GM15510 (cell line): ENCODE measurements around the gene GZMM.

Source experiments
- POLR2A ChIP-seq: IDR thresholded peaks from 3 replicates; pipeline ENCODE4 v1.6.1; 2011; ENCODE audit warnings: borderline replicate concordance; ENCODE audit not compliant: insufficient read length; ENCODE audit errors: extremely low read depth

GZMM gene

DNA sequence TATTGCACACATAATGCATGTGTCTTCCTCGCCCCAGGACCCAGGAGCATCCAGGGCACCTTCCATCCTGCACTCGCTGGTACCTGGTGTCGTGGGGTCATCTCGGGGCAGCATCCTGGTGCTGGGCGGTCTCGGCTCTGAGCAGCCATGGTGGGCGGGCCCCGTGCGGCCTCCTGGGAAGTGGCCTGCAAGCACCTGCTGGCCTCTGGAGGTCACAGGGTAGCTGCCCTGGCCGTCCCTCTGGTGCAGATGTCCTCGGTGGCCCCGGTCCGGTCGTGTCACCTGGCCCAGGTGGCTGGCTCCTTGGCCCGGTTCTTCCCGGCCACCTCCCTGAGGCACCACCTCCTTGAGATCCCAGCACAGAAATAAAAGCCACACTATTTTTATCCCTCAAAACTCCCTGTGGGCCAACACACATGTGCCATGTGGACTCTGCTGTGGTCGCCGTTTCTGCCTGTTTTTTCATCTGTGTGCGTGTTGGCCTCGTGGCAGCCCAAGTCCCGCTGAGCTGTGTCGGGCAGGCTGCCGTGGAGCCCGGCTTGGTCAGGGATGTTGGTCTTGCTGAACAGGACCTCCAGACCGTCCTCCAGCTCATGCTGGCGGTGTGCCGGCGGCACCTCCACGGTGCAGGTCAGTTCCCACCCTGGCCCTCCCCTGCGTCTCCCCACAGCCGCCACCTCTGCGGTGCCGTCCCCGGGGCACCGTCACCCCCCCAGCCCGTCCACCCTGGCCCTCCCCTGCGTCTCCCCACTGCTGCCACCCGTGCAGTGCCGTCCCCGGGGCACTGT lies 5.0 kb upstream of the GZMM start:
- TF ChIP-seq POLR2A, result no peak

DNA sequence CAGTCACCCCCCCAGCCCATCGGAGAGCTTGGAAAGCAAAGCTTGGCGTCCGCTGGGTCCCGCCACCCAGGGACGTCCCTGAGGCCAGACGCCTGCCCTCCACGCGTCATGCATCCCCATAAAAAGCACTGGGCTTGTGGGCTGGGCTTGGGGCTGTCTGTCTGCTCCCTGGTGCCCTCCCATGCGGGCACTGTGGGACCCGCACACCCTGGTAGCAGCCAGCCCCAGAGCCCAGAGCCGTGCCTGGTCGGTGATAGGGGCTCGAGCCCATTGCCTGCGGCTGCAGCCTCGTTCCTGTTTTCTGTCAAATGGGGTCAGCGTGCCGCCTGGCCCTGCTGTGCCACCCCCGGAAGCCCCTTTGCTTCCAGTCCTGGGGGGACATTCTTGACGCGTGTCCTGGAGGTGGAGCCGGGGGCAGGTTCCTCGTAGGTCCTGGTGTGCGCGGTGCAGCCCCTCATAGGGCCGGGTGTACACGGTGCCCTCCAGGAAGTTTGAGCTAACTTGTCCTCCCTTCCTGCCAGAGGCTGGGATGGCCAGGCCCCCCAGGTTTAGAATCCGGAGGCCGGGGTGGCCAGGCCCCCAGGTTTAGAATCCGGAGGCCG lies 4.3 kb upstream of the GZMM start:
- TF ChIP-seq POLR2A, result no peak

DNA sequence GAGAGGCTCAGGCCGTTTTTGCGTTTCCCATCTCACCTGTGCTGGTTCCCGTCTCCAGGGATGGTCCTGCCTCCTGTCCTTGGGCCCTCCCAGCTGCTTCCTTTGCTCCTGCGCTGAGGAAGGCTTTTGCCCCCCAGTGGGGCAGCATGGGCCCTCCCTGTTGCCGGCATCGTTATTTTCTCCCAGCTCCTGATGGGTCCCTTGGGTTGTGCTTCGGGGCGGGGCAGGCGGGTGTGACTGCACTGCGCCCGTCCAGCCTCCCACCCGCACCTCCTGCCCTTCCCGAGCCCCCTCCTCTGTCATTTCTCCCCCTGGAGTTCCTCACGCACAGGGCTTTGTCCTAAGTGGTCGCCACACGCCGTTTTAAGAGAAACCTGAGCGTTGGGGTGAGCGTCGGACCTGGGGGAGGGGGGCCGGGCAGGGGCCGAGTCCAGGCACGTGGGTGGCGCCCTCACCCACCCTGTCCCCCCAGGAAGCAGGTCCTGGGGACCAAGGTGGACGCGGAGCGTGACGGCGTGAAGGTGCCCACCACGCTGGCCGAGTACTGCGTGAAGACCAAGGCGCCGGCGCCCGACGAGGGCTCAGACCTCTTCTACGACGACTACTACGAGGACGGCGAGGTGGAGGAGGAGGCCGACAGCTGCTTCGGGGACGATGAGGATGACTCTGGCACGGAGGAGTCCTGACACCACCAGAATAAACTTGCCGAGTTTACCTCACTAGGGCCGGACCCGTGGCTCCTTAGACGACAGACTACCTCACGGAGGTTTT lies 2.8 kb upstream of the GZMM start:
- no peak for TF ChIP-seq POLR2A

DNA sequence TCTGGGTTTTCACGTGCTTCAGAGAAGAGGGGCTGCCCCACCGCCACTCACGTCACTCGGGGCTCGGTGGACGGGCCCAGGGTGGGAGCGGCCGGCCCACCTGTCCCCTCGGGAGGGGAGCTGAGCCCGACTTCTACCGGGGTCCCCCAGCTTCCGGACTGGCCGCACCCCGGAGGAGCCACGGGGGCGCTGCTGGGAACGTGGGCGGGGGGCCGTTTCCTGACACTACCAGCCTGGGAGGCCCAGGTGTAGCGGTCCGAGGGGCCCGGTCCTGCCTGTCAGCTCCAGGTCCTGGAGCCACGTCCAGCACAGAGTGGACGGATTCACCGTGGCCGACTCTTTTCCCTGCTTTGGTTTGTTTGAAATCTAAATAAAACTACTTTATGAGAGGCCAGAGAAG lies 2.2 kb upstream of the GZMM start:
- no peak for TF ChIP-seq POLR2A

DNA sequence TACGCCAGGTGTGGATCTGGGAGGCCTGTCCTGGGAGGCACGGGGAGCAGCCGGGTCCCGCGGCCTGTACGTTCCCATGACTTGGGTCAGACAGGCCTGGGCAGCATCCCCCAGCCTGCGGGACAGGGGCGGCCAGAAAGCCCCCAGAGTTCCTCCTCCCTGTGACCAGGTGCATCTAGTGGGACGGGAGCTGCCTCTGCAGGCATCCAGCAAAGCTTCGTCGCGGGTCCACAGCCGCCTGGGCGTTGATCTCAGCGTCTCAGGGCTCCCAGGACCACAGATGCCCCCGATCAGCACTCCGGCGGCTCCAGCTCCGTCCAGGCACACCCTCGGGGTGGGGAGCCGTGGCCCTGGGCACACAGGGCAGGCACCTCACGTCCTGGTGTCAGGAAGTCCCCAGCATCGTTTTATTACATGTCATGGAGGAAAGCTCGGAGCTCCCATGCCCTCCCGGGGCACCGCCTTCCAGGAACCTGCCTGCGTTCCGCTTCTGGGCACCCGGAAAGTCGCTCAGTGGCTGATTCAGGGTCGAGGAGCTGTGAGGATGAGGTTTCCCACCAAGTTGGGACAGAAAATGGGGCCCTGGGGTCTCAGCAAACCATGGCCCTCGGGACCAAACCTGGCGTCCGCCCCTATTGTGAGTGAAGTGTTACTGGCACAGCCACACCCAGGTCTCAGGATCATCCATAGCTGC lies 1.5 kb upstream of the GZMM start:
- no peak for TF ChIP-seq POLR2A

DNA sequence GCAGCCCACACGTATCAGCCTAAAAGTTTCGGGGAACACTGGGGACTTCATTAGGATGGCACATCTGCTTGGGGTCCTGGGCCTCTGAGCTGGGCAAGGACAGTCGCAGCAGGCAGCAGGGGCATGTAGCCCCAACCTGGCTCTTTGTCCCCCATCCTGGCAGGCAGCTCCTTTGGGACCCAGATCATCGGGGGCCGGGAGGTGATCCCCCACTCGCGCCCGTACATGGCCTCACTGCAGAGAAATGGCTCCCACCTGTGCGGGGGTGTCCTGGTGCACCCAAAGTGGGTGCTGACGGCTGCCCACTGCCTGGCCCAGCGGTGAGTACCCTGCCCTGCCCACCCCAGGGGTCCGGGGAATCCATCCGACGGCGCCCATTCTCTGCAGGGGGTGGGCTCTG lies 3.3 kb downstream of the GZMM start:
- TF ChIP-seq POLR2A, result no peak

DNA sequence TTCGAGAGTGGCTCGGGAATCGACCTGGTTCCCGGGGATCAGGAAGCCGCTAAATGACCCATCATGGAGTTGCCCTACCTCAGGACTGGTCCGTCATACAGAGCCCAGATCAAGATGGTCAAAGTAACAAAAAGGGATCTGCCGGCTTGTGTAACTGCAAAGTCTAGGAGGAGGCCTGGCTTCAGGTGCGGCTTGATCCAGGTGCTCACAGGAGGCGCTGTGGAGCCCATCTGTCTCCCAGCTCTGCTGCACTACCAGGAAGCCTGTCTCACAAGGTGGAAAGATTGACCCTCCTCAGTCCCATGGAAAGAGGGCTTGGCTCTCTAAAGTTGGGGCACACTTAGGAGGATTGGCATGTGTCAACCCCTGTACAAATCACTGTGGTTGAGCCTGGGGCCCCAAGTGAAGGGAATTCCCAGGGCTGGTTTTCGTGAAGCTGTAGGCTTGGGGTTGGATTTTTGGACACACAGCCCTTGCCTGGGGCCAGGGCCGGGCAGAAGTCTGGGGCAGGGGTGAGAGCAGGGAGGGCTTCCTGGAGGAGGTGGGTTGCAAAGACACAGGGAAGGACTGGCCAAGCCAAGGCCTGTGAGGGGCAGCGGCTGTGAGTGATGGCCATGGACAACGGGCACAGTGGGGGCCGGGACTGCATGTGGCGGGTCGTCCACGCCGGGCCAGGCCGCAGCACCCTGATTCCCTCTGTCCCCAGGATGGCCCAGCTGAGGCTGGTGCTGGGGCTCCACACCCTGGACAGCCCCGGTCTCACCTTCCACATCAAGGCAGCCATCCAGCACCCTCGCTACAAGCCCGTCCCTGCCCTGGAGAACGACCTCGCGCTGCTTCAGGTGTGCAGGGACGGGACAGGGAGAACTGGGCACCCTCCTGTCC lies 4.2 kb downstream of the GZMM start:
- TF ChIP-seq POLR2A, result no peak

DNA sequence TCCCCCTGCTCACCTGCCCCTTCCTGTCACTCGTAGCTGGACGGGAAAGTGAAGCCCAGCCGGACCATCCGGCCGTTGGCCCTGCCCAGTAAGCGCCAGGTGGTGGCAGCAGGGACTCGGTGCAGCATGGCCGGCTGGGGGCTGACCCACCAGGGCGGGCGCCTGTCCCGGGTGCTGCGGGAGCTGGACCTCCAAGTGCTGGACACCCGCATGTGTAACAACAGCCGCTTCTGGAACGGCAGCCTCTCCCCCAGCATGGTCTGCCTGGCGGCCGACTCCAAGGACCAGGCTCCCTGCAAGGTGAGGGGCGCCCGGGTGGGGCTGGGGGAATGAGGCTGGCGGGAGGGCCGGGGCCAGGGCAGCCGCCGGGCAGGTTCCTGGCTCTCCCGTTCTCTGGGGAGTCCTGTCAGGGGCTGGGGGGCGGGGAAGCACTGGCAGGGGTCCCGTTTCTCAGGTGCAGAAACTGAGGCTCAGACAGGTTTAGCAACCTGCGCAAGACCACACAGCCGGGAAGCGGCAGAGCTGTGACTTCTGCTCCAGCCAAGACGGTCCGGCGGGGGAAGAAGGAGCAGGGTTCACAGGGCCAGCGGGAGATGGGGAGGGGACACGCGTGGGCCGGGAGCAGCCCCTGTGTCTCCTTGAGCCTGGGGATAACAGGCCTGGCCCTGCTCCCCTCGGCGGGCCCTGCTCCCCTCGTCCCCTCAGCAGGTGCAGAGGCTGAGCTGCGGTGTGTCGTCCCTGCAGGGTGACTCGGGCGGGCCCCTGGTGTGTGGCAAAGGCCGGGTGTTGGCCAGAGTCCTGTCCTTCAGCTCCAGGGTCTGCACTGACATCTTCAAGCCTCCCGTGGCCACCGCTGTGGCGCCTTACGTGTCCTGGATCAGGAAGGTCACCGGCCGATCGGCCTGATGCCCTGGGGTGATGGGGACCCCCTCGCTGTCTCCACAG lies 5.3 kb downstream of the GZMM start:
- TF ChIP-seq POLR2A, result no peak

DNA sequence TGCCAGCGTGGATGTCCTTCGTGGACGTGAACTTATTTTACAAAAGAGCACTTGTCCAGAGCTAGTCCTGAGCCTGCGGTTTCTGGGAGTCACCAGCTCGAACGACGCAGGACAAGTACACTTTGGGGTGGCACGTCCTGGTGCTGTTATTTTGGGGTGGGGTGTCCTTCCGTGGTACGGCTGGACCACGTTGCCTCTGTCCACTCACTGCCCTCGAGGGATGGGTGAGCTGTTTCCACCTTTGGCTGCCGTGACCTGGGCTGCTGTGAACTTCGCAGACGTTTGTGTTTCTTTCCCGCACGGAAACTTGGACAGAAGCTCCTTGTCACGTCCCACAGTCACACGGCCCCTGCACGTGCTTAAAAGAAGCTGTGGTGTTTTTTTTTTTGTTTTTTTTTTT lies 11.0 kb downstream of the GZMM start:
- no peak for TF ChIP-seq POLR2A

DNA sequence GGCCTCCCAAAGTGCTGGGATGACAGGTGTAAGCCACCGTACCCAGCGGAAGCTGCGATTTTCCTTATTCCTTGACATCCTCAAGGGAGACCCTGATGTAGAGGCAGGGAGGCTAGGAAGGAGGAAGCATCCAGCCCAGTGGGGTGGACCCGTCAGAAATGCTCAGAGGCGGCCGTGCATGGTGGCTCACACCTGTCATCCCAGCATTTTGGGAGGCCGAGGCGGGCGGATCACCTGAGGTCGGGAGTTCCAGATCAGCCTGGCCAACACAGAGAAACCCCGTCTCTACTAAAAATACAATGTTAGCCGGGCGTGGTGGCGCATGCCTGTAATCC lies 11.6 kb downstream of the GZMM start:
- TF ChIP-seq POLR2A, result no peak

DNA sequence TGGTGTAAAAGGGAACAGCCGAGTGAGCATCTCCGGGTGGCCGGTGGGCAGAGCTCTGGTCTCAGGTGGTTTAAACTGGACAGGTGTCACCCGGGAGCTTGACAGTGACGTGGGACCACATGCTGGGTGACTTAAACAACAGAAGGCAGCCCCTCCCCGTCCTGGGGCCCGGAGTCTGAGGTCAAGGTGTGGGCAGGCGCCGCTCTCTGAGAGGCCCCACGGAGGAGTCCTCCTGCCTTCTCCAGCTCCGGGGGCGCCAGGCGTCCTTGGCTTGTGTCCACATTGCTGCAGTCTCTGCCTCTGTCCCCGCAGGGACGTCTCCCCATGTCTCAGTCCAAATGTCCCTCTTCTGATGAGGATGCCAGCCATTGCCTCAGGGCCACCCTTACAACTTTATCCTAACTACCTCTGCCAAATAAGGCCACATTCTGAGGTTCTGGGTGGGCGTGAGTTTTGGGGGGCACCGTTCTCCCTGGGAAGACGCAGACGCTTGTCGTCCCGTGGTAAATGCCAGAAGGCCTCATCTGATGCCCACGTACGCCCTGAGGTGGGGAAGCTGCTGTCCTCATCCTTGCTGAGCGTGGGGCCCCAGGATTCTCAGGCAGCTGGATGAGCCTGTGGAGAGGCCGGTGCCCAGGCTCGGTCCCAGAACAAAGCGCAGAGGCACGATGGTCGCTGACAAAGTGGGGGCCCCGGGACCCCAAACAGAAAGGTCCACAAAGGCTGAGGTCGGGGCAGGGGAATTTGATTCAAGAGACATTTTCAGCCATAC lies 12.9 kb downstream of the GZMM start:
- TF ChIP-seq POLR2A, result no peak

DNA sequence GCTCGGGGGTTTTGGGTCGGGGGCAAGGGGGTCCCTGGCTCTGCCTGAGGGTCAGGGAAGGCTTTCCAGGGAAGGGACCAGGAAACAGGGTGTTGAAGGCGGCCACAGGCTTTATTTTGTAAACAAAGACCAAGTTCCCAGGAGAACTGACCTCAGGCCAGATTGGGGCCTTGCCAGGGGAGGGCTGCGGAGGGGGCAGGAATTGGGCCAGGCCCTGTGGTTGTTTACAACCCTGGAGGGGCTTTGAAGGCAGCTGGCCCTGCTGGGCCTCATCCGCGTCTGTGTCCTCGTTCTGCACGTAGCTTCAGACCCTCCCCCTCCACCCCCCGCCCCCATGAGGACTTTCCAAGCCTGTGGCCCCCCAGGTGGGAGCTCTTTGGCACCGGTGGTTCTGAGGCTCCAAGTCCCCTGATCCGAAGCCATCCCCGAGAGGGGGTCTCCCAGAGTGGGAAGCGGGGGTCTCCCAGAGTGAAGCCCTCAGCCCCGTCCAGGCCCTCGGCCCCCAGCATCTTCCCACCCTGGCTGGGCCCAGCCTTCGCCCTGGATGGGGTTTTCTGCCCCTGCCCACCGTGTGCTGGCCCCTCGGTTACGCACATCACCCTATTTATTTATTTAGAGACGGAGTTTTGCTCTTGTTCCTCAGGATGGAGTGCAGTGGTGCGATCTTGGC lies 15.1 kb downstream of the GZMM start:
- no peak for TF ChIP-seq POLR2A
